IgD-negative memory B cell (primary cell): ENCODE measurements around the gene PRLHR. TPM values are rescaled to one million over a fixed set of nuclear protein-coding genes. Genes with fewer than 3 reads are reported as not detected.
"Not testable (repeated sequence)": the region's sequence is repeated elsewhere in the genome, so short reads cannot be mapped to it uniquely, and the experiment has no call there.

Experiments
- H3K27ac Mint-ChIP-seq, 3 donors: one replicate each; pipeline ENCODE4 v1.8.0; 2020 to 2022; ENCODE audit warnings: mild to moderate bottlenecking in 3 of 3, mixed read lengths in 3 of 3, moderate library complexity in 1 of 3
- H3K27me3 Mint-ChIP-seq: one replicate; pipeline ENCODE4 v1.8.0; 2021; ENCODE audit warnings: mixed read lengths
- H3K36me3 Mint-ChIP-seq: one replicate; pipeline ENCODE4 v1.8.0; 2020; ENCODE audit warnings: mild to moderate bottlenecking, mixed read lengths
- H3K4me1 Mint-ChIP-seq, 3 donors: one replicate each; pipeline ENCODE4 v1.8.0; 2020 to 2022; ENCODE audit warnings: mixed read lengths in 3 of 3, mild to moderate bottlenecking in 1 of 3
- H3K4me3 Mint-ChIP-seq, 4 donors: one replicate each; pipeline ENCODE4 v1.8.0; 2020 to 2022; ENCODE audit warnings: mild to moderate bottlenecking in 4 of 4, mixed read lengths in 4 of 4, moderate library complexity in 3 of 4
- H3K9me3 Mint-ChIP-seq, 3 donors: one replicate each; pipeline ENCODE4 v1.8.0; 2020 to 2021; ENCODE audit warnings: mixed read lengths in 3 of 3, mild to moderate bottlenecking in 1 of 3
- polyA plus RNA-seq: library from polyadenylated mRNA; unstranded; fragments of 300-500 nt; fragmentation: Illumina TruSeq; gene quantifications from one replicate; pipeline ENCODE4 v1.2.3, GENCODE V29; 2021

The PRLHR gene
- polyA plus RNA-seq: not detected

GRCh38 chr10:118595598-118596425, at the start of gene PRLHR:
TSS of gene PRLHR (minus strand) at chr10:118595648. CDS start at chr10:118595244, 404 bp downstream.
- Mint-ChIP-seq H3K27me3 (peaks cover 43% of the 10 kb centered on the region), H3K27ac (no peak within 1 kb of the TSS), H3K36me3 (no peaks in the 10 kb centered on the region), H3K4me1 (peaks cover 0 to 4% (median 0%) of the 10 kb centered on the region in 3 donors), H3K4me3 (peak within 1 kb of the TSS in 1 of 4 donors; percentile 86), H3K9me3 (peaks cover 0 to 10% (median 0%) of the 10 kb centered on the region in 3 donors)

- Mint-ChIP-seq H3K4me1 (no peaks in the 10 kb centered on the region), H3K4me3 (no peak overlapping the region), H3K27me3 (peaks cover 3% of the 10 kb centered on the region), H3K9me3 (peaks cover 0 to 12% (median 2%) of the 10 kb centered on the region in 3 donors), H3K36me3 (no peaks in the 10 kb centered on the region), H3K27ac (no peak overlapping the region)
Observed at GRCh38 chr10:118642228-118642627, 46.8 kb upstream of the PRLHR start.

- Mint-ChIP-seq H3K27me3 (peaks cover 3% of the 10 kb centered on the region), H3K27ac (no peak overlapping the region), H3K4me3 (no peak overlapping the region), H3K4me1 (no peaks in the 10 kb centered on the region), H3K9me3 (peaks cover 0 to 12% (median 2%) of the 10 kb centered on the region in 3 donors), H3K36me3 (no peaks in the 10 kb centered on the region)
Observed at GRCh38 chr10:118638680-118639079, 43.2 kb upstream of the PRLHR start.

- Mint-ChIP-seq H3K27ac (no peak overlapping the region), H3K36me3 (no peaks in the 10 kb centered on the region), H3K9me3 (peaks cover 0 to 9% (median 2%) of the 10 kb centered on the region in 3 donors), H3K4me3 (no peak overlapping the region), H3K4me1 (no peaks in the 10 kb centered on the region), H3K27me3 (peaks cover 2% of the 10 kb centered on the region)
Observed at GRCh38 chr10:118635674-118636402, 40.4 kb upstream of the PRLHR start.

GRCh38 chr10:118633786-118634185, 38.3 kb upstream of the PRLHR start:
- H3K27me3 Mint-ChIP-seq: peaks cover 11% of the 10 kb centered on the region
- H3K36me3 Mint-ChIP-seq: no peaks in the 10 kb centered on the region
- no peak overlapping the region for H3K4me3 Mint-ChIP-seq
- no peak overlapping the region for H3K27ac Mint-ChIP-seq
- no peaks in the 10 kb centered on the region for H3K4me1 Mint-ChIP-seq
- no peaks in the 10 kb centered on the region for H3K9me3 Mint-ChIP-seq

- Mint-ChIP-seq H3K4me3 (no peak overlapping the region), H3K27me3 (peaks cover 13% of the 10 kb centered on the region), H3K27ac (no peak overlapping the region), H3K4me1 (no peaks in the 10 kb centered on the region), H3K36me3 (no peaks in the 10 kb centered on the region), H3K9me3 (no peaks in the 10 kb centered on the region)
Observed at GRCh38 chr10:118629211-118629610, 33.8 kb upstream of the PRLHR start.

GRCh38 chr10:118628397-118628796, 32.9 kb upstream of the PRLHR start:
- Mint-ChIP-seq H3K27ac (no peak overlapping the region), H3K4me3 (no peak overlapping the region), H3K4me1 (no peaks in the 10 kb centered on the region), H3K9me3 (no peaks in the 10 kb centered on the region), H3K36me3 (no peaks in the 10 kb centered on the region), H3K27me3 (peaks cover 13% of the 10 kb centered on the region)

- Mint-ChIP-seq H3K4me3 (no peak overlapping the region), H3K27me3 (peaks cover 18% of the 10 kb centered on the region), H3K27ac (no peak overlapping the region), H3K36me3 (no peaks in the 10 kb centered on the region), H3K9me3 (no peaks in the 10 kb centered on the region), H3K4me1 (no peaks in the 10 kb centered on the region)
Observed at GRCh38 chr10:118626953-118627352, 31.5 kb upstream of the PRLHR start.

- H3K4me3 Mint-ChIP-seq: no peak overlapping the region
Observed at GRCh38 chr10:118625504-118625903, 30.1 kb upstream of the PRLHR start.

GRCh38 chr10:118624747-118625146, 29.3 kb upstream of the PRLHR start:
- Mint-ChIP-seq H3K9me3 (no peaks in the 10 kb centered on the region), H3K27me3 (peaks cover 18% of the 10 kb centered on the region), H3K4me1 (no peaks in the 10 kb centered on the region), H3K36me3 (no peaks in the 10 kb centered on the region), H3K27ac (no peak overlapping the region), H3K4me3 (no peak overlapping the region)

More at GRCh38 chr10:118625504-118625903, 30.1 kb upstream of the PRLHR start:
- peaks cover 21% of the 10 kb centered on the region for H3K27me3 Mint-ChIP-seq
- H3K27ac Mint-ChIP-seq: no peak overlapping the region
- H3K4me1 Mint-ChIP-seq: no peaks in the 10 kb centered on the region
- no peaks in the 10 kb centered on the region for H3K36me3 Mint-ChIP-seq
- no peaks in the 10 kb centered on the region for H3K9me3 Mint-ChIP-seq

- no peaks in the 10 kb centered on the region for H3K9me3 Mint-ChIP-seq
- peaks cover 19% of the 10 kb centered on the region for H3K27me3 Mint-ChIP-seq
- no peaks in the 10 kb centered on the region for H3K36me3 Mint-ChIP-seq
- no peak overlapping the region for H3K4me3 Mint-ChIP-seq
- H3K27ac Mint-ChIP-seq: no peak overlapping the region
- no peaks in the 10 kb centered on the region for H3K4me1 Mint-ChIP-seq
Observed at GRCh38 chr10:118621304-118621942, 26.0 kb upstream of the PRLHR start.

GRCh38 chr10:118613863-118614262, 18.4 kb upstream of the PRLHR start:
- H3K4me3 Mint-ChIP-seq, H3K9me3 Mint-ChIP-seq, H3K36me3 Mint-ChIP-seq, H3K27ac Mint-ChIP-seq, H3K27me3 Mint-ChIP-seq, H3K4me1 Mint-ChIP-seq: not testable (repeated sequence)

- H3K4me1 Mint-ChIP-seq: no peaks in the 10 kb centered on the region
- no peak overlapping the region for H3K4me3 Mint-ChIP-seq
- peaks cover 0 to 3% (median 0%) of the 10 kb centered on the region in 3 donors for H3K9me3 Mint-ChIP-seq
- no peak overlapping the region for H3K27ac Mint-ChIP-seq
- H3K36me3 Mint-ChIP-seq: no peaks in the 10 kb centered on the region
- H3K27me3 Mint-ChIP-seq: no peaks in the 10 kb centered on the region
Observed at GRCh38 chr10:118610577-118610976, 15.1 kb upstream of the PRLHR start.

- peaks cover 0 to 3% (median 0%) of the 10 kb centered on the region in 3 donors for H3K9me3 Mint-ChIP-seq
- no peaks in the 10 kb centered on the region for H3K36me3 Mint-ChIP-seq
- H3K4me1 Mint-ChIP-seq: no peaks in the 10 kb centered on the region
- no peak overlapping the region for H3K4me3 Mint-ChIP-seq
- no peaks in the 10 kb centered on the region for H3K27me3 Mint-ChIP-seq
- H3K27ac Mint-ChIP-seq: no peak overlapping the region
Observed at GRCh38 chr10:118607768-118608354, 12.4 kb upstream of the PRLHR start.

- Mint-ChIP-seq H3K27me3 (no peaks in the 10 kb centered on the region), H3K9me3 (peaks cover 0 to 3% (median 0%) of the 10 kb centered on the region in 3 donors), H3K27ac (no peak overlapping the region), H3K4me1 (no peaks in the 10 kb centered on the region), H3K4me3 (no peak overlapping the region), H3K36me3 (no peaks in the 10 kb centered on the region)
Observed at GRCh38 chr10:118605694-118606093, 10.2 kb upstream of the PRLHR start.
